OCI-LY1 (cell line): ENCODE measurements around the gene WIZ.
A peak's percentile ranks its signal among the peaks of the same experiment; 100 is the strongest.

ENCODE experiments used
- H2AFZ ChIP-seq: fragments of 200-600 bp; sonication (generic), shearing (Covaris generic); 2 replicates; pipeline ENCODE4 v1.6.0; 2014; ENCODE audit warnings: antibody characterized with exemption, mild to moderate bottlenecking, low read length
- H3F3A ChIP-seq: fragments of 200-600 bp; sonication (generic), shearing (Covaris generic); 2 replicates; pipeline ENCODE4 v1.6.0; 2014; ENCODE audit warnings: mild to moderate bottlenecking, antibody characterized with exemption, low read length, moderate library complexity; ENCODE audit not compliant: insufficient read depth
- H3K27ac ChIP-seq: fragments of 200-600 bp; sonication (generic); 2 replicates; pipeline ENCODE4 v1.5.1; 2014; ENCODE audit warnings: low read length, mixed run types, mild to moderate bottlenecking, low read depth; ENCODE audit not compliant: poor library complexity, severe bottlenecking
- H3K27me3 ChIP-seq: fragments of 200-600 bp; sonication (generic); 2 replicates; pipeline ENCODE4 v1.6.0; 2014; ENCODE audit warnings: antibody characterized with exemption, mild to moderate bottlenecking, low read length, moderate library complexity; ENCODE audit not compliant: insufficient read depth
- H3K36me3 ChIP-seq: fragments of 200-600 bp; sonication (generic); 2 replicates; pipeline ENCODE4 v1.6.1; 2014; ENCODE audit warnings: mild to moderate bottlenecking, antibody characterized with exemption, low read length, moderate library complexity, mixed read lengths; ENCODE audit not compliant: insufficient read depth
- H3K4me1 ChIP-seq: fragments of 200-600 bp; sonication (generic); 2 replicates; pipeline ENCODE4 v1.5.1; 2014; ENCODE audit warnings: mild to moderate bottlenecking, low read length, moderate library complexity; ENCODE audit not compliant: insufficient read depth, severe bottlenecking
- H3K4me2 ChIP-seq: fragments of 200-600 bp; sonication (generic), shearing (Covaris generic); 2 replicates; pipeline ENCODE4 v1.6.1; 2014; ENCODE audit warnings: low read length
- H3K4me3 ChIP-seq: fragments of 200-600 bp; sonication (generic); 2 replicates; pipeline ENCODE4 v1.5.1; 2014; ENCODE audit warnings: low read length, low read depth, mild to moderate bottlenecking, mixed read lengths; ENCODE audit not compliant: poor library complexity, severe bottlenecking
- H3K79me2 ChIP-seq: fragments of 200-600 bp; shearing (Covaris generic); 2 replicates; pipeline ENCODE4 v1.6.1; 2016; ENCODE audit warnings: mixed run types, low read length, mixed read lengths; ENCODE audit not compliant: insufficient read depth
- H3K9ac ChIP-seq: fragments of 200-600 bp; sonication (generic), shearing (Covaris generic); 2 replicates; pipeline ENCODE4 v1.6.1; 2014; ENCODE audit warnings: mild to moderate bottlenecking, low read length, mixed read lengths
- H3K9me2 ChIP-seq: fragments of 200-600 bp; sonication (generic), shearing (Covaris generic); 2 replicates; pipeline ENCODE4 v1.6.1; 2014; ENCODE audit warnings: low read depth, mild to moderate bottlenecking, low read length, mixed read lengths
- H3K9me3 ChIP-seq: fragments of 200-600 bp; shearing (Covaris generic); 2 replicates; pipeline ENCODE4 v1.6.1; 2014; ENCODE audit warnings: low read length, mixed read lengths
- H4K20me1 ChIP-seq: fragments of 200-600 bp; sonication (generic), shearing (Covaris generic); 2 replicates; pipeline ENCODE4 v1.6.0; 2016; ENCODE audit warnings: mild to moderate bottlenecking, low read length; ENCODE audit not compliant: insufficient read depth
- CTCF ChIP-seq: fragments of 200-600 bp; sonication (generic), shearing (Covaris generic); IDR thresholded peaks from 2 replicates; pipeline ENCODE4 v1.5.1; 2017; ENCODE audit warnings: mild to moderate bottlenecking, antibody characterized with exemption, low read length, moderate library complexity, mixed read lengths
- EZH2 ChIP-seq: fragments of 200-600 bp; sonication (generic), shearing (Covaris generic); IDR thresholded peaks from 2 replicates; pipeline ENCODE4 v1.8.0; 2017; ENCODE audit warnings: borderline replicate concordance, mixed run types, mild to moderate bottlenecking, antibody characterized with exemption, low read length, moderate library complexity, mixed read lengths

Gene WIZ

GRCh38 chr19:15449620-15450527 is at the start of gene WIZ:
WIZ (minus strand) TSS chr19:15449956; CDS start chr19:15448307, 1,649 bp downstream.
- Histone ChIP-seq H3K79me2 (no peaks in the 10 kb centered on the region), H3F3A (peaks cover 7% of the 10 kb centered on the region), H3K9ac (no peak within 1 kb of the TSS), H3K4me3 (peak within 1 kb of the TSS; percentile 52), H3K4me1 (peaks cover 13% of the 10 kb centered on the region), H3K27ac (no peak within 1 kb of the TSS), H3K9me3 (no peaks in the 10 kb centered on the region), H2AFZ (no peak within 1 kb of the TSS), H3K9me2 (no peaks in the 10 kb centered on the region), H3K36me3 (peaks cover 11% of the 10 kb centered on the region), H4K20me1 (no peaks in the 10 kb centered on the region), H3K4me2 (peak within 1 kb of the TSS; percentile 58; the same call in 1 of the 2 replicates), H3K27me3 (peaks cover 3% of the 10 kb centered on the region; the same call in 1 of the 2 replicates)
- TF ChIP-seq EZH2 (no peak), CTCF (no peak)

GRCh38 chr19:15498910-15499309 is 49.2 kb upstream of the WIZ start:
- Histone ChIP-seq H3K27ac (no peak overlapping the region), H3K4me2 (no peak overlapping the region), H3K27me3 (no peaks in the 10 kb centered on the region), H3K4me1 (no peaks in the 10 kb centered on the region), H3F3A (no peaks in the 10 kb centered on the region), H4K20me1 (no peaks in the 10 kb centered on the region), H3K79me2 (no peaks in the 10 kb centered on the region), H2AFZ (no peak overlapping the region), H3K9ac (no peak overlapping the region), H3K9me3 (no peaks in the 10 kb centered on the region), H3K4me3 (no peak overlapping the region), H3K9me2 (no peaks in the 10 kb centered on the region), H3K36me3 (no peaks in the 10 kb centered on the region)
- no peak for TF ChIP-seq EZH2

GRCh38 chr19:15498156-15498858 is 48.6 kb upstream of the WIZ start:
- Histone ChIP-seq H3K79me2 (no peaks in the 10 kb centered on the region), H3K27ac (no peak overlapping the region), H2AFZ (no peak overlapping the region), H3K27me3 (no peaks in the 10 kb centered on the region), H3K9me2 (no peaks in the 10 kb centered on the region), H3K4me3 (no peak overlapping the region), H3K9ac (no peak overlapping the region), H3K9me3 (no peaks in the 10 kb centered on the region), H3F3A (no peaks in the 10 kb centered on the region), H3K36me3 (no peaks in the 10 kb centered on the region), H3K4me2 (no peak overlapping the region), H3K4me1 (no peaks in the 10 kb centered on the region), H4K20me1 (no peaks in the 10 kb centered on the region)
- TF ChIP-seq CTCF (no peak), EZH2 (no peak)
